ENCODE data around the gene FAM24B.

The FAM24B gene

DNA sequence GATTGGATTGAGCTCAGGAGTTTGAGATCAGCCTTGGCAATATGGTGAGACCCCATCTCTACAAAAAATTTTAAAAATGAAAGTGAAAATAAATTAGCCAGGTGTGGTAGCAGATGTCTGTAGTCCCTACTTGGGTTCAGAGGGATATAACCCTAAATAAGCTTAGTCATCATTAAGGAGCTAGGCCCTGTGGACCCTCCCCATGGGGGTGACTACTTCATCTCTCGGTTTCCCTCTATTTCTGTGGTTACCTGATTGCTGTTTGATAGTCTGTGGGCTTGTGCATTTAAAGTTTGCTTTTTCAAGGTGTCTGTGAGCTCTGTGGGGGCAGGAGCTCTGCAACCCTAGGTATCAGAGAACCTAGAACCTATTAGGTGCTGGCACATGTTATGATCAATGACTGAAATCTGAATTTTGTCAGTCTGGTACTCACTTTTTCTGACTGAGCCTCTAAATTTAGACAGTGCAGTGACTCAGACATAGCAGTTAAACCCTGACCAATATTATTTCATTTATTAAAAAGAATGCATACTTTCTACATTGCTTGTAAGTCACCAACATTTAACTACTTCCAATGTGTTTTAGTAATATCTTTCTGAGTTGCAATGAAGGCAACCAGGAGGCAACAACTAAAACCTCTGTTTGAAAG lies 25.6 kb downstream of the FAM24B start:
- no peak for DNase-seq (ENCODE audit: low read depth)
- H3K4me3 ChIP-seq (ENCODE audit: low read depth, low read length): no peak overlapping the region
- TF ChIP-seq POLR2A (IDR thresholded peaks at IDR 0.05; ENCODE audit: extremely low read depth, insufficient read length): no peak
- TF ChIP-seq MYC (IDR thresholded peaks at IDR 0.05; ENCODE audit: low read depth, low read length): no peak
- TF ChIP-seq, protein P1, sequence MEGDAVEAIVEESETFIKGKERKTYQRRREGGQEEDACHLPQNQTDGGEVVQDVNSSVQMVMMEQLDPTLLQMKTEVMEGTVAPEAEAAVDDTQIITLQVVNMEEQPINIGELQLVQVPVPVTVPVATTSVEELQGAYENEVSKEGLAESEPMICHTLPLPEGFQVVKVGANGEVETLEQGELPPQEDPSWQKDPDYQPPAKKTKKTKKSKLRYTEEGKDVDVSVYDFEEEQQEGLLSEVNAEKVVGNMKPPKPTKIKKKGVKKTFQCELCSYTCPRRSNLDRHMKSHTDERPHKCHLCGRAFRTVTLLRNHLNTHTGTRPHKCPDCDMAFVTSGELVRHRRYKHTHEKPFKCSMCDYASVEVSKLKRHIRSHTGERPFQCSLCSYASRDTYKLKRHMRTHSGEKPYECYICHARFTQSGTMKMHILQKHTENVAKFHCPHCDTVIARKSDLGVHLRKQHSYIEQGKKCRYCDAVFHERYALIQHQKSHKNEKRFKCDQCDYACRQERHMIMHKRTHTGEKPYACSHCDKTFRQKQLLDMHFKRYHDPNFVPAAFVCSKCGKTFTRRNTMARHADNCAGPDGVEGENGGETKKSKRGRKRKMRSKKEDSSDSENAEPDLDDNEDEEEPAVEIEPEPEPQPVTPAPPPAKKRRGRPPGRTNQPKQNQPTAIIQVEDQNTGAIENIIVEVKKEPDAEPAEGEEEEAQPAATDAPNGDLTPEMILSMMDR (IDR thresholded peaks at IDR 0.05; ENCODE audit: low read depth, low read length): no peak
- TF ChIP-seq MAX (IDR thresholded peaks at IDR 0.05; ENCODE audit: low read depth, low read length): no peak

- DNase-seq (ENCODE audit: low read depth): no peak
- H3K4me3 ChIP-seq (ENCODE audit: low read depth, low read length): no peak overlapping the region
- TF ChIP-seq, protein P1 (IDR thresholded peaks at IDR 0.05; ENCODE audit: low read depth, low read length): no peak
- TF ChIP-seq MAX (IDR thresholded peaks at IDR 0.05; ENCODE audit: low read depth, low read length): no peak
- no peak for TF ChIP-seq POLR2A (IDR thresholded peaks at IDR 0.05; ENCODE audit: extremely low read depth, insufficient read length)
- no peak for TF ChIP-seq MYC (IDR thresholded peaks at IDR 0.05; ENCODE audit: low read depth, low read length)
These were observed 27.1 kb downstream of the FAM24B start for GRCh38 chr10:122852261-122852660.

DNA sequence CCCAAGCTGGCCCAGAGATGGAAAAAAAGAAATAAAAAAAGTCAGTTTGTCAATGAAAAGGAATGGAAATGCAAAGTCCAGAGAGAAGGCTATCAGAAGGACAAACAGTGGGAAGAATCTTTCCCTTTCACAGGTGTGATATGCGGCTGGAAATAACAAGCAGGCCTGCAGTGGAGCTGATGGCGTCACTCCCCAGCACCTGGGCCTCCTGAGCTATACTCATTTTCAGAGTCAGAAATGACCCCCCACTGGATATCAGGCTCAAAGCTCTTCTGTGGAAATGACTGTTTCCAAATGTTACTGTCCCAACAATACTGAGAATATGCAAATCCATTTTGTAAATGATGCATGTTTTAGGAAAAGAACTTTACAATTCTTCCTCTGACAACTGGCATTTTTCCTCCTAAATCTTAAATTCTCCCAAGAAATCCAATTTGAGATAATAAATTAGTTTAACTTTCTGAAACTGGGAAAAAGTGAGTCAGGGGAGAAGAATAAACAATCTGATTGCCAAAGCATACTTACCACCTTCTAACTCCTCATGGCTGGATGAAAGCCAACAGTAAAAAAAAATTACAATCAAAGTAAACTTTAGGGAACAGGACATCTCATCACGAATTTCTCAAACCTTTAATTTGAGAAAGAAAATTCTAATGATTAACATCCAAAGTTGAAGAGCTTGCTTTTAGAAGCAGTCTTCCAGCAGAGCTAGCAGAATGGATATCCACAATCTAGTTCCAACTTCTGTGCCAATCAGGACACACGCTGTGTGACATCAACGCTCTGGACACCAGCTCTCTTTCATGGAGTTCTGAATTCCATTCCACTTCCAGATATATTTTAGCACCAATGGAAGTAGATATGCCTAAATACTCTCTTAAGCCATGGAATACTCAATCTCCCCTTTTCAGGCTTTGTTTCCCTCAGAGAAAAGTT lies 28.4 kb downstream of the FAM24B start:
- H3K4me3 ChIP-seq (ENCODE audit: low read depth, low read length): no peak overlapping the region
- DNase-seq (ENCODE audit: low read depth): no peak
- TF ChIP-seq MAX (IDR thresholded peaks at IDR 0.05; ENCODE audit: low read depth, low read length) (no peak), POLR2A (IDR thresholded peaks at IDR 0.05; ENCODE audit: extremely low read depth, insufficient read length) (no peak), MYC (IDR thresholded peaks at IDR 0.05; ENCODE audit: low read depth, low read length) (no peak)
- TF ChIP-seq, protein P1 (IDR thresholded peaks at IDR 0.05; ENCODE audit: low read depth, low read length): no peak

- H3K4me3 ChIP-seq (ENCODE audit: low read depth, low read length): no peak overlapping the region
- DNase-seq (ENCODE audit: low read depth): no peak
- TF ChIP-seq MYC (IDR thresholded peaks at IDR 0.05; ENCODE audit: low read depth, low read length): no peak
- TF ChIP-seq, protein P1 (IDR thresholded peaks at IDR 0.05; ENCODE audit: low read depth, low read length): no peak
- no peak for TF ChIP-seq MAX (IDR thresholded peaks at IDR 0.05; ENCODE audit: low read depth, low read length)
- TF ChIP-seq POLR2A (IDR thresholded peaks at IDR 0.05; ENCODE audit: extremely low read depth, insufficient read length): no peak
These were observed 29.3 kb downstream of the FAM24B start for GRCh38 chr10:122849900-122850605.

DNA sequence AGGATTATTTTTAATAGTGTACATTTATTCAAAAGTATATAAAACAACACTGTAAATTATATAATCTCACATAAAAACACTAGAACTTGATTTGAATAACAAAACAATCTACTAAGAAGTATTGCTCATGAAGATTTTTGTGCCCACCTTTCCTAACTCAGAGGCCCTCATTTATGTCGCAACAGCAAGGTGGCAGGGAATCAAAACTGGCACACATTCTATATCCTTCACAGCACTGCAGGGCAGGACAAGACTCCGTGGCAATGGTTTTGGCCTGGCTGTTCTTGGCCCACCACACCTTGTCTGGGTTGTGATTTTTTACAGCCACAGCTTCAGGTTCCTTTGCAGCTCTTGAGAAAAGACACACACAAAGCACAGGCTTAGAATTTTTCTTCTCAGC lies 30.3 kb downstream of the FAM24B start:
- H3K4me3 ChIP-seq (ENCODE audit: low read depth, low read length): no peak overlapping the region
- no peak for DNase-seq (ENCODE audit: low read depth)
- TF ChIP-seq, protein P1 (IDR thresholded peaks at IDR 0.05; ENCODE audit: low read depth, low read length): no peak
- TF ChIP-seq MAX (IDR thresholded peaks at IDR 0.05; ENCODE audit: low read depth, low read length) (no peak), POLR2A (IDR thresholded peaks at IDR 0.05; ENCODE audit: extremely low read depth, insufficient read length) (no peak), MYC (IDR thresholded peaks at IDR 0.05; ENCODE audit: low read depth, low read length) (no peak)
